Psoas muscle (tissue), 8 donors: Measurements from ENCODE around the gene NUTM2A. TPM values are rescaled to one million over a fixed set of nuclear protein-coding genes. Genes with fewer than 3 reads are reported as not detected.
"Not testable (repeated sequence)": the region's sequence is repeated elsewhere in the genome, so short reads cannot be mapped to it uniquely, and the experiment has no call there.

Experiments
- ATAC-seq, 4 donors: fragments of 200-7000 bp; cut with Tn5 transposase; one replicate each; pipeline ENCODE4 v1.9.1; 2020; ENCODE audit warnings: moderate library complexity in 3 of 4, mild to moderate bottlenecking in 2 of 4
- DNase-seq, 2 donors: peaks; one replicate each; pipeline ENCODE4 v3.0.0-alpha.2; 2020
- H3K27ac ChIP-seq: fragments of 200-600 bp; one replicate; pipeline ENCODE4 v1.8.0; 2022
- H3K27me3 ChIP-seq, 3 donors: fragments of 200-600 bp in 1 of 3; one replicate each; pipeline versions ENCODE4 v1.6.1 to v1.8.0; 2013 to 2022; ENCODE audit warnings: low read length in 2 of 3, mild to moderate bottlenecking in 2 of 3, moderate library complexity in 1 of 3; ENCODE audit not compliant: insufficient read depth in 3 of 3
- H3K36me3 ChIP-seq, 2 donors: fragments of 200-600 bp in 1 of 2; one replicate each; pipeline versions ENCODE4 v1.6.1 to v1.8.0; 2013 to 2022; ENCODE audit warnings: low read depth in 1 of 2, mild to moderate bottlenecking in 1 of 2, moderate library complexity in 1 of 2; ENCODE audit not compliant: insufficient read depth in 1 of 2
- H3K4me1 ChIP-seq: fragments of 200-600 bp; one replicate; pipeline ENCODE4 v1.8.0; 2022
- H3K4me3 ChIP-seq: fragments of 200-600 bp; one replicate; pipeline ENCODE4 v1.8.0; 2022; ENCODE audit warnings: mild to moderate bottlenecking
- H3K9me3 ChIP-seq: fragments of 200-600 bp; one replicate; pipeline ENCODE4 v1.8.0; 2022
- WGBS, 3 donors: extraction: QIAGEN DNeasy Blood & Tissue Kit; methylation state at CpG; one replicate each; pipeline versions ENCODE4 v1.1.6 to v1.1.7; 2013; 5-methylcytosine and 5-hydroxymethylcytosine counted together
- intact Hi-C, 2 donors: fragments of 100-400 bp; cut with DNase I; formaldehyde crosslinking; loops; one replicate each; pipeline versions ENCODE4 v1.11.0 to v1.14.2; 2022
- polyA plus RNA-seq, 3 donors: library from polyadenylated mRNA; stranded (reverse); fragments of 200-250 nt; gene quantifications; one replicate each; pipeline ENCODE4 v1.2.3, GENCODE V29; 2013
- total RNA-seq, 4 donors: library from RNA; stranded (reverse); fragmentation: NEBNext Ultra II Directional in 2 of 4; extraction: Animal tissue kit (Norgen Biotek cat#: 25700) in 2 of 4; gene quantifications; one replicate each; pipeline versions ENCODE4 v1.2.1 to v1.2.4, GENCODE V29; 2021 to 2023
- donor health status: healthy with polysubstance abuse.
- donor health status: DM: no; HTN: no; CAD: no; lungs with moderate emphysema.
- donor health status: Bipolar disorder and iron deficiency.
- donor health status: healthy.
- donor health status: DM: yes; HTN: yes; CAD: no.
- donor health status: DM: no; HTN: no; CAD: no.
- donor health status: DM: no; HTN: no; CAD: no.
- donor health status: DM: yes; HTN: yes; CAD: no.

The NUTM2A gene
- total and polyA plus RNA-seq, 7 donors: 0.49 to 1.4 (median 1.0) TPM

DNA sequence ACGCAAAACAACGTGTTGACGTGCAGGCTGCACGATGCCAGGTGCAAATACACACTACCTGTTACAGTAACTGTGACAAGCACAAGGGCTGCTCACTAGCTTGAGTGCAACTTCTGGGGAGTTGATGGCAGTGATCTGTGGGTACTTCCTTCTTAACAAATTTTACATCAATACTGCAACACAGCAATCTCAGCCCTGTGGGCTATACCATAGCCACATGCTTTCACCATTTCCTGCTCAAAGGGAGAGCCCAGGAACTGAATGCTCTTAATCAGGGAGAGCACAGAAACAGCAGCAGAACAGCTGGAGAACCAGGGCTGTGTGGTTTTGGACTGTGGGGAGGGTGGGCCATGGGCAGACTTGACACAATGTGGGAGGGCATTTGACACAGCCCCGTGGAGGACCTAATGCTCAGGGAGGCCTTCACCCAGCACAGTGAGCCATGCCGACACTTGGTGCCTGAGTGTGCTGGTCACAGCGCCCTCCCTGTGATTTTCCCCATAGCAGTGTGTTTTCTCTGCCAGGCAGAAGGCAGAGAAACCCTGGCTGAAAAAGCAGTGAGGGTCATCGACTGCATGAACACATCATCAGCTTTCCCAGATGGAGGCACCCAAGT, 12.0 kb upstream of the NUTM2A start:
- H3K27me3 ChIP-seq, H3K4me3 ChIP-seq, H3K4me1 ChIP-seq, H3K36me3 ChIP-seq, H3K27ac ChIP-seq, intact Hi-C loops, H3K9me3 ChIP-seq, DNase-seq: not testable (repeated sequence)
- WGBS, 3 donors: 78 to 91% (median 85%) methylated on average over 7 of the region's 8 CpGs
- peak in 2 of 4 donors; percentile 10 to 21 for ATAC-seq

DNA sequence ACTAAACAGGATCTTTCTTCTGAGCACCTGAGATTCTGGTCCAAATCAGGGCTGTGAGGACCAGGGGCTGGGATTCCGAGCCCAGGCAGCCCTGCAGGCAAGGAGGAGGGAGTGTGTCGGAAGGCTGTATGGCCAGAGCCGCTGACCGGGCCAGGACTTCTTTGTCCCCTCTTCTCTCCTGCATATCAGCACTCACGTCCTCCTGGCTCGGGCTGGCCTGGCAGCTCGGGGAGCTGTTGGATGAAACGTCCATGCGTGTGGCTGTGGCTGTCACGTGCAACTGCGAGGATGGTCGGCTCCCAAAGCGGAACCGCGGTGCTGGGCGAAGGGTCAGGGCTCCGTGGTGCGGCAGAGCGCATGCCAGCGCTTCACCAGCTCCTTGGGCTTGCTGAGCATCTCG, 11.4 kb upstream of the NUTM2A start:
- H3K4me3 ChIP-seq, H3K27me3 ChIP-seq, H3K4me1 ChIP-seq, intact Hi-C loops, H3K27ac ChIP-seq, H3K9me3 ChIP-seq, DNase-seq, H3K36me3 ChIP-seq: not testable (repeated sequence)
- ATAC-seq: peak in 1 of 4 donors; percentile 25
- WGBS, 3 donors: 81 to 91% (median 89%) methylated on average over 10 to 21 of the region's 21 CpGs

DNA sequence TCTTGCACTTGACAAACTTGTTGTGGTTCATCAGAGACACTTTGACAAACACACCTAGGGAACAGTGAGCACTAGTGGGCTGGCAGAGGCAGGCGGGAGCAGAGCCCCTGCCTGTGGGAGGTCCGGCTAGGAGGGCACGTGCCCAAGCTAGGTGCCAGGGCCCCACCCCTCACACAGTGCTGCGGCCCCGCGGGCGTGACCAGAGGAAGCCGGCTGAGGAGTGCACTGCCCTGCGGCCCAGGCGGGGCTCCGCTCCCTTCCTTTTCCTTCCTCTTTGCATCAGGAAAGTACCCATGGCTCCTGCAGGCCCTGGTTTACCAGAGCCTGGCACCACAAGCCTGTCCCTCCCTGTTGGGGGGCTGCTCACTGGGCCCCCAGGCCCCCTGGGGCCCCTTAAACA, 9.1 kb upstream of the NUTM2A start:
- H3K27ac ChIP-seq, intact Hi-C loops, H3K27me3 ChIP-seq, DNase-seq, H3K4me3 ChIP-seq, H3K4me1 ChIP-seq, H3K36me3 ChIP-seq, H3K9me3 ChIP-seq: not testable (repeated sequence)
- ATAC-seq: peak in 3 of 4 donors; percentile 34 to 41 (median 39)
- WGBS, 3 donors: 79 to 93% (median 81%) methylated on average over 8 to 11 of the region's 11 CpGs

DNA sequence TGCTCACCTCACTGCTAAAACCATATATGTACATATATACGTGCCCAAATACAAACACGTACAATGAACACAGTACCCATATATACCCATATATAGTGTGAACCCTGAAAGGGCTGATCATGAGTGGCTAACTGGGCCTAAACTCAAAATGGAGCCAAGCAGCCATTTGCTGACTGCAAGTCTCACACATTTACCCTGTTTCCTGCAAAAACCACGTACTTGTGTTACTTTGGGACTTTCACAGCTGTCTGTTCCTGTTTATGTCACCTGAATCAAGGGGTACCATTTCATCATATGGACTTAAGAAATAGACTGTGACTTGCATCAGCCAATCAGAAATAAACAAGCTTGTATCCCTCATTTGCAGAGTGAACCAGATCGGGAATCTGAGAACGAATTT, 5.9 kb upstream of the NUTM2A start:
- WGBS, 3 donors: 70 to 75% (median 73%) methylated on average over 1 of the region's 5 CpGs
- H3K36me3 ChIP-seq, ATAC-seq, H3K9me3 ChIP-seq, H3K27ac ChIP-seq, intact Hi-C loops, H3K27me3 ChIP-seq, H3K4me1 ChIP-seq, H3K4me3 ChIP-seq, DNase-seq: not testable (repeated sequence)

DNA sequence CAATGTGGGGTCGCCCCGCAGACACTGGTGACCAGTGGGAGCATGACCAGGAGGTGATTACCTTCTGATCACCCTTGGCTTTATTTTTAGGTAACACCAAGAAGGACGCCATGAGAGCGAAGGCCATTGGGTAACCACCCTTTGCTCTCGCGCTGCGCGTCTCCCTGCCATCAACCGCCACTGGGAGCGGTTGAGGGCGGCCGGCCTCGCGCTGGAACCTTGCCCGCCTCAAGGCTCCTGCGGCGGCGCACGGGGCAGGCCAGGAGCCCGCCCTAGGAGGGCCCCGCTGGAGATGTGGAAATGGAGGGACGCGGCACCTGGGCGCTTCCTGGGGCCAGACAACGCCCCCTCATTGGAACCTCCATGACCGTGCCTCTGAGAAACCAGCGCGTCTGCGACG, 2.5 kb upstream of the NUTM2A start:
- H3K9me3 ChIP-seq, H3K4me1 ChIP-seq, H3K27ac ChIP-seq, H3K4me3 ChIP-seq, DNase-seq, H3K27me3 ChIP-seq, H3K36me3 ChIP-seq, intact Hi-C loops, ATAC-seq: not testable (repeated sequence)
- 80 to 96% (median 91%) methylated on average over 12 to 30 of the region's 30 CpGs for WGBS, 3 donors

DNA sequence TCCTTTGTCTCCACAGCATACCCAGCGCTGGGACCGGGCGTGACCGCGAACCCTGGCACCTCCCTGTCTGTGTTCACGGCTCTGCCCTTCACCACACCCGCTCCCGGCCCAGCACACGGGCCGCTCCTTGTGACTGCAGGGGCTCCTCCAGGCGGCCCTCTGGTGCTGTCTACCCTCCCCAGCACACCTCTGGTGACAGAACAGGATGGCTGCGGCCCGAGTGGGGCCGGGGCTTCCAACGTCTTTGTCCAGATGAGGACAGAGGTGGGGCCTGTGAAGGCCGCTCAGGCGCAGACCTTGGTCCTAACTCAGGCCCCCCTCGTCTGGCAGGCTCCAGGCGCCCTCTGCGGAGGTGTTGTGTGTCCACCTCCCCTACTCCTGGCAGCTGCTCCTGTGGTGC, 3.0 kb downstream of the NUTM2A start:
- H3K4me3 ChIP-seq, DNase-seq, H3K4me1 ChIP-seq, H3K27ac ChIP-seq, intact Hi-C loops, H3K36me3 ChIP-seq, H3K9me3 ChIP-seq, H3K27me3 ChIP-seq, ATAC-seq: not testable (repeated sequence)
- WGBS, 3 donors: 83 to 94% (median 89%) methylated on average over 4 to 9 of the region's 20 CpGs

DNA sequence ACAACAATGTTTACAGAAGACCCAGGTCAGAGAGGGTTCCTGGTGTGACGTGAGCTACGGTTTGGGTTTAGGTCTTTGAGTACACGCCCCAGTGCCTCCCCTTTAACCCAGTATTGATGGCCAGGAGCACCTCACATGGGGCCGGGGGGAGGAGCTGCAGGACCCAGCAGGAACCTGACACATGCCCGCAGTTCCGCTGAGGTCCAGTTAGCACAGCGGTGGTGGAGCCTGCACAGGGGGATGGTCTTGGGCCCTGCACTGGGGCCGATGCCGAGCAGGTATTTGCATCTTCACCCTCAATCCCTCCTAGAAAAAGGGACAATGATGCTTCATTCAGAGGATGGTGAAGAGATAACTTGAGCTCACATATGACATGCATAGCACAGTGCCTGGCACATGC, 4.0 kb downstream of the NUTM2A start:
- H3K36me3 ChIP-seq, H3K27ac ChIP-seq, ATAC-seq, H3K9me3 ChIP-seq, H3K27me3 ChIP-seq, H3K4me3 ChIP-seq, H3K4me1 ChIP-seq, intact Hi-C loops: not testable (repeated sequence)
- WGBS, 3 donors: 90 to 95% (median 93%) methylated on average over 9 of the region's 9 CpGs
- DNase-seq: peak in 1 of 2 donors; percentile 37

DNA sequence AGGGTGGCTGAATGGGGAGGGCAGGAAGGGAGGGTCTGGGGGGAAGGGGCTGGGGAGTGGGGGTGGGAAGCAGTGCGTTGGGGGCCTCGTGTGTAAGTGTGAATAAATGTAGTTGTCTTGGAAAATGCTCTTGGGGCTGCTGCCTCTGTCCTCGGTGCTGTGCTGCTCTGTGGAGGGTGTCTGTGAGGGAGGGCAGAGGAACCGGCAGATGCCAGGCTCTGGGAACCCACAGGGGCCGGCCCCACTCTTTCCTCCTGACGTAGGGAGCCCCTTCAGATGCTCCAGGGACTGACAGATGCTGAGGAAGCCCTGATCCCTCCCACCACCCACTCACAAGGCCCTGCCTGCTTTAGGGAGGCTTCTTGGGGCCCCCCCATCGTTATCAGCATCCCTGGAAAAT, 9.6 kb downstream of the NUTM2A start:
- H3K27me3 ChIP-seq, intact Hi-C loops, DNase-seq, H3K36me3 ChIP-seq, H3K4me1 ChIP-seq, H3K4me3 ChIP-seq, H3K9me3 ChIP-seq, H3K27ac ChIP-seq, ATAC-seq: not testable (repeated sequence)
- WGBS, 3 donors: 60 to 84% (median 80%) methylated on average over 1 to 4 of the region's 7 CpGs

DNA sequence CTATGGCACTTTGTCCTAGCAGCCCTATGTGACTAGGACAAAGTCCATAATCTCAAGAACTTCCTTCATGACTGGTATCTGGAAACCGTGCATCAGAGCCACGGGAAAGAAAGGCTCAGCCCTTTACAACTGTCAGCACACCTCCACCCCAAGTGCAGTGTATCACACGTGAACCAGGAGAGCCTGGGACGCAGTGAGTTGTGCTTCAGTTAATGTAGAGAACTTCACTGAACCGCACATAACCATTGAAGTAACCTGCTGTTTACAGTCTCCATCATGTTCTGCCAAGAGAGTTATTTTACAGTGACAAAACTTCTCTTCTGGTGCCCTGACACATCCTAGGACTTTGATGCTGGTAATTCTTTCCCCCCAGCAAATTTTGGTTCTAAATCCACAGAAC, 12.0 kb downstream of the NUTM2A start:
- H3K9me3 ChIP-seq, H3K27me3 ChIP-seq, H3K36me3 ChIP-seq, H3K4me3 ChIP-seq, H3K4me1 ChIP-seq, ATAC-seq, DNase-seq, intact Hi-C loops, H3K27ac ChIP-seq: not testable (repeated sequence)
- WGBS, 3 donors: 96 to 100% (median 97%) methylated on average over 3 of the region's 5 CpGs

DNA sequence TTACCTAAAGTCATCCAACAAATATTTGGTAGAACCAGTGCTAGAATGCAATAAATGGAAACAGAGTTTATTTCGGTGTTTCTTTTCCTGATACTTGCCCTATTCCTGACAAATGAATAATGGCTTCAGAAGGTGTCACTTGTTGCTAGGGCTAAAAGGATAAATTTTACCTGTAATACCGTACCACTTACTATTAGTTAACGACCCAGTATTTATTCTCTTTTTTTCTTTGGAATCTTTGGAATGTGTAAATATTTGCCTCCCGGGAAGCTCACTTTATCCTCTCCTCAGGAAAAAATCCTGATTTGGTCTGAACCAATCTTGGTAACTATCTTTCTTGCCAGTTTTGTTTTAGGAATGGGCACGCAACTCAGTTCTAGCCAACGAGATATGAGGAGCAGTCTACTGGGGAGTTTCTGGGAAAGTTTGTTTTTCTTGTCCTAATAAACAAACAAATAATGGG, 14.1 kb downstream of the NUTM2A start:
- DNase-seq, H3K36me3 ChIP-seq, H3K4me1 ChIP-seq, intact Hi-C loops, H3K4me3 ChIP-seq, H3K9me3 ChIP-seq, H3K27me3 ChIP-seq, H3K27ac ChIP-seq, ATAC-seq: not testable (repeated sequence)
- 78 to 94% (median 81%) methylated on average over 2 of the region's 6 CpGs for WGBS, 3 donors

DNA sequence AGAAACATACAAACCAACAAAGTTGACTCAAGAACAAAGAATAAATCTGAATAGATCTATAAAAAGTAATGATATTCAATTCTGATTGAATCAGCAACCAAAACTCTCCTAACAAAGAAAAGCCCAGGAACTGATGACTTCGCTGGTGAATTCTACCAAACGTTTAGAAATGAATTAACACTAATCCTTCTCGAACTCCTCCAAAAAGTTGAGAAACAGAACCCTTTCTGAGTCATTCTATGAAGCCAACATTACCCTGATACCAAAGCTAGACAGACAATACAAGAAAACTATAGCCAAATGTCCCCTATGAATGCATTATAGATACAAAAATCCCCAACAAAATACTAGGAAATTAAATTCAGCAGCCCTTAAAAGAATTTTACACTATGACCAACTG, 16.9 kb downstream of the NUTM2A start:
- H3K9me3 ChIP-seq, H3K4me1 ChIP-seq, H3K27ac ChIP-seq, ATAC-seq, intact Hi-C loops, DNase-seq, H3K27me3 ChIP-seq, H3K4me3 ChIP-seq, H3K36me3 ChIP-seq: not testable (repeated sequence)
- WGBS, 3 donors: 72 to 77% (median 73%) methylated on average over 3 of the region's 3 CpGs

DNA sequence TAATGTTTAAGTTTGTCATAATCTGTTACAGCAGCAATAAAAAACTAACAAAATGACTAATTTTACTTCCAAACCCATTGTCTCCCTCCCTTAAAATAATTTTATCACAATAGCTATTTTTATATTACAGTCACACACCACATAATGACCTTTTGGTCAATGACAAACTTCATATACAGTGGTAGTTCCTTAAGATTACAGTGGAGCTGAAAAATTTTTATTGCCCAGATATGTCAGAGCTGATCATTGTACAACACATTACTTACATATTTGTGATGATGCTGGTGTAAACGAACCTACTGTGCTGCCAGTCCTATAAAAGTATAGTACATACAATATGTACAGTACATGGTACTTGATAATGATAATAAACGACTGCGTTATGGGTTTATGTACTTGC, 22.1 kb downstream of the NUTM2A start:
- H3K4me1 ChIP-seq, H3K9me3 ChIP-seq, H3K36me3 ChIP-seq, H3K27me3 ChIP-seq, intact Hi-C loops, ATAC-seq, H3K27ac ChIP-seq, H3K4me3 ChIP-seq, DNase-seq: not testable (repeated sequence)
- WGBS, 3 donors: 77 to 97% (median 90%) methylated on average over 1 of the region's 3 CpGs
